Measurements from ENCODE around the gene ITGA6. TPM values are rescaled to one million over a fixed set of nuclear protein-coding genes. Genes with fewer than 3 reads are reported as not detected.

The ITGA6 gene
- total and polyA plus RNA-seq, 4 donors: 58.2 to 113 (median 88.8) TPM

DNA sequence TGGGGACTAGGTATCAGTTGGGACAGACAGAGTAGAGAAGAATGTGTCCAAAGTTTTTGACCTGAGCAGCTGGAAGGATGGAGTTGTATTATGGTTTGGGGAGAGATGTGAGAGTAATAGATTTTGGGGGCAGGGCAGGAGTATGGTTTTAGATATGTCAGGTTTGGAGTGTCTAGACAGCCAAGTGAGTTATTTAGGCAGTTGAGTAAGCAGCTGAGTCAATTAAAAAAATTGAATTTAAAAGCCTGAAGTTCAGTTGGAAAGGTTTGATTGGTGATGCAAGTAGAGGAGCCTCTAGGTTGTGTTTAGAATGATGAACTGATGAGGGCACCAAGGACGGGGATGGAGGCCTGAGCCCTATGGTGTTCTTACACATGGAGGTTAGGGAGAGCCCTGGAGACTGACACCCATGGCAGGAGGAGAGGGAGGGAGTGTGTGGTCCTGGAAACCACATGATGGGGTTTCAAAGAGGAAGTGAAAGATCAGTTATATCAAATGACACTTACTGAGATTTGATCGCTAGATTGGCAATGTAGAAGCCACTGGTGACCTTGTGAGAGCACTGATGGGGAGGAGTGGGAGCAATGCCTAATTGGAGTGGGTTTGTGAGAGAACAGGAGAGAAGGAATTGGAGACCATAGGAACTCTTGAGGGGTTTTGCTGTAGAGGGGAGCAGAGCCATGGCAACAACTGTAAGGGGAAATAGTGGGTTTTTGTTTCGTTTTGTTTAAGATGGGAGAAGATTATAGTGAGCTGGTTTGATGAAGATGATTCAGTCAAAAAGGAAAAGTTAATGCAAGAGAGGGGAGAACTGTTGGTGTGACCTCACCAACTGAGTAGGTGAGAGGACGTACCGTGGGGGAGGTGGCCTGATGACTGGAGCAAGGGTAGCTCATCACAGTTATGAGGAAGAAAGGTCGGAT, 10.3 kb downstream of the ITGA6 start:
- H3K27me3 ChIP-seq (ENCODE audit: control insufficient read depth, insufficient read depth, low read length): no peaks in the 10 kb centered on the region
- no peak overlapping the region for H3K27ac ChIP-seq (ENCODE audit: low read depth, low read length)
- H3K4me1 ChIP-seq (ENCODE audit: control insufficient read depth, insufficient read depth, low read length): peaks cover 11% of the 10 kb centered on the region
- H3K36me3 ChIP-seq (ENCODE audit: control insufficient read depth, insufficient read depth, low read length): no peaks in the 10 kb centered on the region
- DNase-seq (ENCODE audit: low read depth in 4 of 6, low spot score in 6 of 6): no peak
- no peaks in the 10 kb centered on the region for H3K9me3 ChIP-seq (ENCODE audit: control insufficient read depth, insufficient read depth, low read length)
- 90% methylated on average over 5 of the region's 6 CpGs for WGBS (ENCODE audit: insufficient coverage)
- H3K4me3 ChIP-seq (ENCODE audit: low read depth, low read length): no peak overlapping the region

DNA sequence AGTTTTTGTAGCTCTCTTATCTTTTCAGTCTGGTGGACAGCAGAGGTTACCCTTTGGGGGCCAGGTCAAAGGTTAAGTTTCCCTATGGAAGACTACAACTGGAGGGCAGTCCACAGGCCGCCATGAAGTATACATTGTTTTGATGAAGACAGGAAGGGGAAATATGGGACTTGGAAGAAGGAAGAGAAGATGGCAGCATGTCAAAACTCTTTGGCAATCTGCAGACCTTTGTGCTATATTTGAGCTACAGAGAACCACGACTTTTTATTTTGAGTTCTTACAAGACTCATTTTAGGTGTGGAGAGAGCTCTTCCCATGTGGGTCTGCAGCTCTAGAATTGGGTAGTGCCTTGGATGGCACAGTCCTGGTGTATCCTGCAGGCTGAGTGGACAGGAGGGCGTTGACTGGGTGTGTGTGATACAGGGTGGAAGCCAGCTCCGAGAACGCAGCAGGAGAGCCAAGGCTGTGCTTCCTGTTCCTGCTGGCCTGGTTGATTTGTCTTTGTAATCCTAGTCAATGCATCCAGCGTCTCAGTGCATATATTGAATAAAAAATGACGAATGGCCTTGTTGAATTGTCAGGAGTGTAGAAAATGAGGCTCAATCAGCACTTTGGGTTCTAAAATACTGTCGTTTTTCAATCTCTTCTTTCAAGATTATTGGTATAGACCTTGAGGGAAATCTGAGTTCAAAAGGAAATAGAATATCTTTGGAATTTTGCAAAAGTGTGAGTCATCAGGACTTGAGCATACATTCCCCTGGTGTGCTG, 11.5 kb downstream of the ITGA6 start:
- Histone ChIP-seq H3K27ac (ENCODE audit: low read depth, low read length) (no peak overlapping the region), H3K27me3 (ENCODE audit: control insufficient read depth, insufficient read depth, low read length) (no peaks in the 10 kb centered on the region)

DNA sequence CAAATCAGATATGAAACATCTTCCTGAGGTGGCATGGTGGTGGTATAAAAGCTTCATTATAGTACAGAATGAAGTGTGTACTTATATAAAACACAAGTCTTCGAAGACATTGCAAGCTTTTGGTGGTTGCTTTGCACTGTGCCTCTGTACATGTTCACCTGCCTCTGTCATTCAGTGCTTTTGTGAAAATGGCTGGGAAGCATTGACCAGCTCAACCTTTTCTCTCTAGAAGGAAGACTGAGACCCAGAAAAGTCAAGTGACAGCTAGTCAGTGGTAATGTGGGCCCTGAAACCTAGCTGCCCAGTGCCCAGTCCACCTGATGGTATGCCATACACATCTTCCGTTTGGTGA, 12.1 kb downstream of the ITGA6 start:
- DNase-seq (ENCODE audit: low read depth in 4 of 6, low spot score in 6 of 6): no peak
- H3K9me3 ChIP-seq (ENCODE audit: control insufficient read depth, insufficient read depth, low read length): no peaks in the 10 kb centered on the region
- H3K27ac ChIP-seq (ENCODE audit: low read depth, low read length): no peak overlapping the region
- no peaks in the 10 kb centered on the region for H3K36me3 ChIP-seq (ENCODE audit: control insufficient read depth, insufficient read depth, low read length)
- H3K4me3 ChIP-seq (ENCODE audit: low read depth, low read length): no peak overlapping the region
- H3K27me3 ChIP-seq (ENCODE audit: control insufficient read depth, insufficient read depth, low read length): no peaks in the 10 kb centered on the region
- peaks cover 4% of the 10 kb centered on the region for H3K4me1 ChIP-seq (ENCODE audit: control insufficient read depth, insufficient read depth, low read length)
- WGBS (ENCODE audit: insufficient coverage): no CpG with 5 or more reads among the region's 2 CpGs

More for the DNA sequence above, 11.5 kb downstream of the ITGA6 start:
- Histone ChIP-seq H3K36me3 (ENCODE audit: control insufficient read depth, insufficient read depth, low read length) (no peaks in the 10 kb centered on the region), H3K9me3 (ENCODE audit: control insufficient read depth, insufficient read depth, low read length) (no peaks in the 10 kb centered on the region), H3K4me1 (ENCODE audit: control insufficient read depth, insufficient read depth, low read length) (peaks cover 7% of the 10 kb centered on the region), H3K4me3 (ENCODE audit: low read depth, low read length) (no peak overlapping the region)
- peak in 1 of 6 donors; percentile 50 for DNase-seq (ENCODE audit: low read depth in 4 of 6, low spot score in 6 of 6)
- 72% methylated on average over 6 of the region's 8 CpGs for WGBS (ENCODE audit: insufficient coverage)

DNA sequence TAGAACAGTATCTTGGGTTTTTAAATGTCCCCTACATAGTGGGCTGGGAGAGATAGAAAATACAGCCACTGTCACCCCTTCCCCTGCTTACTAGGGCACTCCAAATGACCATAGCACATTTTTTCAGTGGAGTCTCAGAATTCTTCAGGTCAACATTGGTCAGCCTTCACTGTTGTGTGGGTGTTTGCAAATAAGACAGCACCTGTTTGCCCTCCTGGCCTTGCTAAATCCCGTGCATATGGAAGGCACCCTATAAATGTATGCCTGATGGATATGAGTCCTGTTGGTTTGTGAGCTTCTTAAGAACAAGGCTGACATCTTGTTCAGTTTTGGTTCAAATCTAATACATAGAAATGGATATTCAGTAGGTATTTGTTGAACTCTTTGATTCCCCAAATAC, 12.5 kb downstream of the ITGA6 start:
- Histone ChIP-seq H3K36me3 (ENCODE audit: control insufficient read depth, insufficient read depth, low read length) (no peaks in the 10 kb centered on the region), H3K27me3 (ENCODE audit: control insufficient read depth, insufficient read depth, low read length) (no peaks in the 10 kb centered on the region), H3K27ac (ENCODE audit: low read depth, low read length) (no peak overlapping the region), H3K4me1 (ENCODE audit: control insufficient read depth, insufficient read depth, low read length) (peaks cover 8% of the 10 kb centered on the region), H3K4me3 (ENCODE audit: low read depth, low read length) (no peak overlapping the region), H3K9me3 (ENCODE audit: control insufficient read depth, insufficient read depth, low read length) (no peaks in the 10 kb centered on the region)
- no peak for DNase-seq (ENCODE audit: low read depth in 4 of 6, low spot score in 6 of 6)
- WGBS (ENCODE audit: insufficient coverage): 80% methylated on average over 1 of the region's 1 CpG

DNA sequence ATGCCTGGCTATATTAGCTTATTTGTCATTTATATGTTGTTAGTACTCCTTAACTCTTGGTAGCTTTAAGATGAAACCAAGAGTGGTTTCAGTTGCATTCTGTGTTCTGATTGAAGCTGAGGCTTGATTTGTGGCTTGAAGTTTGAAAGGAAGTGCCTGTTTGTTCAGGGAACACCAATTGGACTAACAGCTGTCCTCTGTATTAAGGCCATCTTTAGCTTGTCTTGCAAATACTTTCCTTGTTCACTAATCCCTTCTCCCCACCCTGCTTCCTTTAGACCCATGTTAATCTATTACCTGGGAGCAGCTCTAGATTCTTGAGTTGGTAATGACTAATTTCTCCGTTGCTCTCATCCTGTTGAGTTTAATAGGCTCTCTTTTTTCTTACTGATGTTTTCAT, 13.4 kb downstream of the ITGA6 start:
- H3K27ac ChIP-seq (ENCODE audit: low read depth, low read length): no peak overlapping the region
- no peaks in the 10 kb centered on the region for H3K9me3 ChIP-seq (ENCODE audit: control insufficient read depth, insufficient read depth, low read length)
- WGBS (ENCODE audit: insufficient coverage): no CpG with 5 or more reads among the region's 1 CpG
- no peak overlapping the region for H3K4me3 ChIP-seq (ENCODE audit: low read depth, low read length)
- H3K4me1 ChIP-seq (ENCODE audit: control insufficient read depth, insufficient read depth, low read length): peaks cover 10% of the 10 kb centered on the region
- H3K36me3 ChIP-seq (ENCODE audit: control insufficient read depth, insufficient read depth, low read length): no peaks in the 10 kb centered on the region
- H3K27me3 ChIP-seq (ENCODE audit: control insufficient read depth, insufficient read depth, low read length): no peaks in the 10 kb centered on the region
- no peak for DNase-seq (ENCODE audit: low read depth in 4 of 6, low spot score in 6 of 6)

DNA sequence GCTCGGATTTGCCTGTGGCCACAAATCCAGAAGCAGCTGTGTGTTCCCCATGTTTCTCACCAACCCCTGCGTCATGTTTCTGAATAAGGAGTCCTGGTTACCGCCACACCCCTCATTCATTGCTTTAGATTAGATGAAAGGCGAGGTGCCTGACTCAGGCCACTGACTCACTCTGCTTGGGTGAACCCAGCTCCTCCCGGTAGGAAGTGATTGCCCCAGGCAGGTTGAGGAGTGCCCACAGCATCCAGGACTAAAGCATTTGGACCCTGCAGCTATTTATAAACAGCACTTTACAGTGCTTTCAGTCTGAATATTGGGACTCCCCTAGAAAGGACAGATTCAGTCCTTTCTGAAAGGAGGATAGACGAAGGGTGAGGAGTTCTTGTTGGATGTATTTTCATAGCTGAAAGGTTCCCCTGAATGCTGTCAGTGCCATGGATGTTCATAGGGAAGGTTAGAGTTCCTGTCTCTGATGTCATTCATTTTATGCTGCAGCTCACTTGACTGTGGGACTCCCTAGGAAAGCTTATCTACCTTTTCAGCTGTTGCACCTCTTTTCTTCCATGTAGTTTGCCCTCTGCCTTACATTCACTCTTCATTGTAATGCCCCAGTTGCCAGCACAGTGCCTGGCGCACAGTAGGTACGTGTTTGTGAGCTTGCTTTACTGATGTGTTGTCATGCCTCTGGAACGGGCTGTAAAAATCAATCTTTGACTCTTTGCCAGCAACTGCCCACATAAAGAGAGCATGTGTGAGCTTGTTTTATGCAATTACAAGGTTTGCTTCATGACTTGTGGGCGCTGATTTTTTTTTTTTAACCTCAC, 14.9 kb downstream of the ITGA6 start:
- H3K27me3 ChIP-seq (ENCODE audit: control insufficient read depth, insufficient read depth, low read length): no peaks in the 10 kb centered on the region
- no peak for DNase-seq (ENCODE audit: low read depth in 4 of 6, low spot score in 6 of 6)
- H3K4me3 ChIP-seq (ENCODE audit: low read depth, low read length): no peak overlapping the region
- peaks cover 10% of the 10 kb centered on the region for H3K4me1 ChIP-seq (ENCODE audit: control insufficient read depth, insufficient read depth, low read length)
- no peaks in the 10 kb centered on the region for H3K9me3 ChIP-seq (ENCODE audit: control insufficient read depth, insufficient read depth, low read length)
- H3K36me3 ChIP-seq (ENCODE audit: control insufficient read depth, insufficient read depth, low read length): no peaks in the 10 kb centered on the region
- H3K27ac ChIP-seq (ENCODE audit: low read depth, low read length): no peak overlapping the region
- 62% methylated on average over 6 of the region's 10 CpGs for WGBS (ENCODE audit: insufficient coverage)

GRCh38 chr2:172445851-172446250, 18.5 kb downstream of the ITGA6 start:
- H3K4me3 ChIP-seq (ENCODE audit: low read depth, low read length): no peak overlapping the region
- H3K4me1 ChIP-seq (ENCODE audit: control insufficient read depth, insufficient read depth, low read length): peaks cover 10% of the 10 kb centered on the region
- H3K9me3 ChIP-seq (ENCODE audit: control insufficient read depth, insufficient read depth, low read length): no peaks in the 10 kb centered on the region
- H3K27ac ChIP-seq (ENCODE audit: low read depth, low read length): peak overlapping the region; percentile 67
- H3K36me3 ChIP-seq (ENCODE audit: control insufficient read depth, insufficient read depth, low read length): no peaks in the 10 kb centered on the region
- 14% methylated on average over 1 of the region's 1 CpG for WGBS (ENCODE audit: insufficient coverage)
- DNase-seq (ENCODE audit: low read depth in 4 of 6, low spot score in 6 of 6): peak in 4 of 6 donors; percentile 35 to 84 (median 73)
- no peaks in the 10 kb centered on the region for H3K27me3 ChIP-seq (ENCODE audit: control insufficient read depth, insufficient read depth, low read length)

- Histone ChIP-seq H3K36me3 (ENCODE audit: control insufficient read depth, insufficient read depth, low read length) (no peaks in the 10 kb centered on the region), H3K4me3 (ENCODE audit: low read depth, low read length) (no peak overlapping the region), H3K9me3 (ENCODE audit: control insufficient read depth, insufficient read depth, low read length) (no peaks in the 10 kb centered on the region), H3K4me1 (ENCODE audit: control insufficient read depth, insufficient read depth, low read length) (peaks cover 10% of the 10 kb centered on the region), H3K27me3 (ENCODE audit: control insufficient read depth, insufficient read depth, low read length) (no peaks in the 10 kb centered on the region), H3K27ac (ENCODE audit: low read depth, low read length) (no peak overlapping the region)
- 60% methylated on average over 1 of the region's 6 CpGs for WGBS (ENCODE audit: insufficient coverage)
- DNase-seq (ENCODE audit: low read depth in 4 of 6, low spot score in 6 of 6): no peak
Measured at GRCh38 chr2:172446474-172447063, 19.2 kb downstream of the ITGA6 start.
